22Rv1 (cell line): Measurements from ENCODE around the gene CXXC1.
A peak's percentile ranks its signal among the peaks of the same experiment; 100 is the strongest.
"Not testable (repeated sequence)": the region's sequence is repeated elsewhere in the genome, so short reads cannot be mapped to it uniquely, and the experiment has no call there.

Experiments used
- H3K27ac ChIP-seq: fragments of 450-650 bp; 2 replicates; pipeline ENCODE4 v1.5.1; 2017
- ZFX ChIP-seq: fragments of 450-650 bp; IDR thresholded peaks from 2 replicates; pipeline ENCODE4 v1.6.1; 2017; ENCODE audit warnings: antibody characterized with exemption, borderline replicate concordance
- TF ChIP-seq, protein P1 (sequence below): fragments of 450-650 bp; IDR thresholded peaks from 2 replicates; pipeline ENCODE4 v1.5.1; 2017; ENCODE audit warnings: mild to moderate bottlenecking

The CXXC1 gene

DNA sequence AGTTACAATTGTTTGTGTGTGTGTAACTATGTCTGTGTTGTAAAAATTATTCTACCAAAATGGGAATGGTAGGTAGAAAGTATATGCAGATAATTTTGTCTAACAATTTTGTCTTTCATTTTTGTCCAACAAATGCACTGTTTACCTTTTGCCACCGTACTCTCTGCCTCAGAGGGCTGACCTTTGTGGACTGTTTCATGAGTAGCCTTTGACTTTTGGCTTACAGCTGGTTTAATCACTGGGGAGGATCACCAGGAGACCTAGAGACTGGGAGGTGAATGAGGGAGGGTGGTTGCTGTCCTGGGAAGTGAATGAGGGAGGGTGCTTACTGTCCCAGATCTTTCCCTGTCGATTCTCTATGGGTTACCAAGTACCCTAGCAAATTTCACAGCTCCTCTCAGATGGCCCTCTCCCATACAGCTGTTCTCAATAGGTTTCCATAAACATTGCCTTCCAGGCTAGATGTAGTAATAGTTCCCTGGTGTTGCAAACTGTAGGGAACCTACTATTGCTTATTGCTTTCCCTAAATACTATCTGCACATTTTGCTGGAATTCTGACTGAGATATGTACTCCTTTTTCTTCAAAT lies 26.5 kb upstream of the CXXC1 start:
- no peak overlapping the region for H3K27ac ChIP-seq
- TF ChIP-seq, protein P1, sequence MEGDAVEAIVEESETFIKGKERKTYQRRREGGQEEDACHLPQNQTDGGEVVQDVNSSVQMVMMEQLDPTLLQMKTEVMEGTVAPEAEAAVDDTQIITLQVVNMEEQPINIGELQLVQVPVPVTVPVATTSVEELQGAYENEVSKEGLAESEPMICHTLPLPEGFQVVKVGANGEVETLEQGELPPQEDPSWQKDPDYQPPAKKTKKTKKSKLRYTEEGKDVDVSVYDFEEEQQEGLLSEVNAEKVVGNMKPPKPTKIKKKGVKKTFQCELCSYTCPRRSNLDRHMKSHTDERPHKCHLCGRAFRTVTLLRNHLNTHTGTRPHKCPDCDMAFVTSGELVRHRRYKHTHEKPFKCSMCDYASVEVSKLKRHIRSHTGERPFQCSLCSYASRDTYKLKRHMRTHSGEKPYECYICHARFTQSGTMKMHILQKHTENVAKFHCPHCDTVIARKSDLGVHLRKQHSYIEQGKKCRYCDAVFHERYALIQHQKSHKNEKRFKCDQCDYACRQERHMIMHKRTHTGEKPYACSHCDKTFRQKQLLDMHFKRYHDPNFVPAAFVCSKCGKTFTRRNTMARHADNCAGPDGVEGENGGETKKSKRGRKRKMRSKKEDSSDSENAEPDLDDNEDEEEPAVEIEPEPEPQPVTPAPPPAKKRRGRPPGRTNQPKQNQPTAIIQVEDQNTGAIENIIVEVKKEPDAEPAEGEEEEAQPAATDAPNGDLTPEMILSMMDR: no peak
- TF ChIP-seq ZFX: no peak

- no peak overlapping the region for H3K27ac ChIP-seq
- TF ChIP-seq, protein P1: no peak
- no peak for TF ChIP-seq ZFX
Measured at GRCh38 chr18:50313031-50313607, 25.6 kb upstream of the CXXC1 start.

- TF ChIP-seq ZFX: no peak
- TF ChIP-seq, protein P1: no peak
Measured at GRCh38 chr18:50312296-50313030, 25.0 kb upstream of the CXXC1 start.

GRCh38 chr18:50311650-50312049 lies 24.2 kb upstream of the CXXC1 start:
- H3K27ac ChIP-seq: no peak overlapping the region
- TF ChIP-seq, protein P1: no peak
- TF ChIP-seq ZFX: no peak

More at GRCh38 chr18:50312296-50313030, 25.0 kb upstream of the CXXC1 start:
- H3K27ac ChIP-seq: no peak overlapping the region

DNA sequence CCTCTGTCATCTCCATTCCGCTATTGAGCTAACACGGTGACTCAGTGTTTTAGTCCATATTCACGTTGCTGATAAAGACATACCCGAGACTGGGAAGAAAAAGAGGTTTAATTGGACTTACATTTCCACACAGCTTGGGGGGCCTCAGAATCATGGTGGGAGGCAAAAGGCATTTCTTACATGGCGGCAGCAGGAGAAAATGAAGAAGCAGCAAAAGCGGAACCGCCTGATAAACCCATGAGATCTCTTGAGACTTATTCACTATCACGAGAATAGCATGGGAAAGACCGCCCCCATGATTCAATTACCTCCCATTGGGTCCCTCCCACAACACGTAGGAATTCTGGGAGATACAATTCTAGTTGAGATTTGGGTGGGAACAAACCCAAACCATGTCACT lies 22.6 kb upstream of the CXXC1 start:
- H3K27ac ChIP-seq: no peak overlapping the region
- TF ChIP-seq ZFX: no peak
- TF ChIP-seq, protein P1: no peak

- H3K27ac ChIP-seq: not testable (repeated sequence)
Measured at GRCh38 chr18:50308851-50309250, 21.4 kb upstream of the CXXC1 start.

- H3K27ac ChIP-seq: peak overlapping the region; percentile 35; the same call in 1 of the 2 replicates
- TF ChIP-seq, protein P1: no peak
- TF ChIP-seq ZFX: no peak
Measured at GRCh38 chr18:50307738-50308470, 20.4 kb upstream of the CXXC1 start.
